K562 treated with DMSO at 1 percent for 12 hours (cell line): ENCODE data around the gene NXF2. TPM values are rescaled to one million over a fixed set of nuclear protein-coding genes. Genes with fewer than 3 reads are reported as not detected.

Experiments
- total RNA-seq: library from RNA; unstranded; fragments of 300-600 nt; gene quantifications from 2 replicates; pipeline ENCODE4 v1.2.3, GENCODE V29; 2022; ENCODE audit not compliant: insufficient read depth

The NXF2 gene, protein sequence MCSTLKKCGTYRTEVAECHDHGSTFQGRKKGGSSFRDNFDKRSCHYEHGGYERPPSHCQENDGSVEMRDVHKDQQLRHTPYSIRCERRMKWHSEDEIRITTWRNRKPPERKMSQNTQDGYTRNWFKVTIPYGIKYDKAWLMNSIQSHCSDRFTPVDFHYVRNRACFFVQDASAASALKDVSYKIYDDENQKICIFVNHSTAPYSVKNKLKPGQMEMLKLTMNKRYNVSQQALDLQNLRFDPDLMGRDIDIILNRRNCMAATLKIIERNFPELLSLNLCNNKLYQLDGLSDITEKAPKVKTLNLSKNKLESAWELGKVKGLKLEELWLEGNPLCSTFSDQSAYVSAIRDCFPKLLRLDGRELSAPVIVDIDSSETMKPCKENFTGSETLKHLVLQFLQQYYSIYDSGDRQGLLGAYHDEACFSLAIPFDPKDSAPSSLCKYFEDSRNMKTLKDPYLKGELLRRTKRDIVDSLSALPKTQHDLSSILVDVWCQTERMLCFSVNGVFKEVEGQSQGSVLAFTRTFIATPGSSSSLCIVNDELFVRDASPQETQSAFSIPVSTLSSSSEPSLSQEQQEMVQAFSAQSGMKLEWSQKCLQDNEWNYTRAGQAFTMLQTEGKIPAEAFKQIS
- 9.1 TPM in 1 of 2 replicates, not detected in the other for total RNA-seq

DNA sequence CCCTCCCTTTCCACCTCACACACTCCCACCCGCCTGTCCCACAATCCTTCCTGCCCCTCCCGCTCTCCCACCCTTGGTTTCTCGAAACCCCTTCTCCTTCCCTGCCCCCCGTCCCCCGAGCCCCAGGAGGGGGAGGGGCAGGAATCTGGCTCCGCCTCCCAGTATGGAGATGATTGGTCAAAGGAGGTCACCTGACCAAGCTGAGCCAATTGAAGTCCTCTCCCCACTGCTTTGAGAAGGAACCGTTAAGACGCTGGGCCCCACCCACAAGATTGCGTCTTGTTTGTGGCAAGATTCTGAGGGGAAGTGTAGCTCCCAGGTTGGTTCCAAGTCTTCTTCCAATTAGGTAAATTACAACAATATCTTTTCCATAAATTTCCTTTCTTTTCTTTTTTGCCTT is at the start of gene NXF2:
Gene NXF2, plus strand, starts transcription at position 275 of the 400 bp plus-strand sequence. CDS start 59,912 bp downstream, outside the sequence.

DNA sequence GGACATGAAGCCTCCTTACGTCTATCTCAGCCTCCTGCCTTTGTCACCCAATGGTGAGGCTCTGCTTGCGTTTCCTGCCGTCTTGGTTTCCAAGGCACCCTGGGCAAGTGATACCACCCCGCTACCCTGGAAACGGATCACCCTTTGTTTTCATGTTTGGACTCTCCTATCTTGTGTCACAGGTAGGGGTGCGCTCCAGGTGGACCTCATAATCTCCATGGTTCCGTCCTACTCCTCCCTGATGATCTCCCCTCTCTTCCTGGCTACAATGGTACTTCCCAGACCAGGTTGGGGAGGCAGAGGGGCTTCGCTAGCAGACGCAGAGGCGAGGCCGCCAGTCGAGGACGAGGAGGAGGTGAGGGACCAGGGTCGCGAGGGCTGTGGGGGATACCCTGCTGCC is 32.0 kb upstream of the NXF2 start, which contains the start of gene TCP11X1:
Gene TCP11X1, plus strand, starts transcription at position 316 of the 400 bp plus-strand sequence.

Other genes with a start within 250 kb of the NXF2 start
- not detected in 2 replicates for gene TCEAL2, start 121.5 kb upstream of the NXF2 start, total RNA-seq
- not detected in 2 replicates for gene TCEAL6, start 104.7 kb upstream of the NXF2 start, total RNA-seq
- gene BEX5, start 91.2 kb upstream of the NXF2 start, total RNA-seq, result 5.1 and 5.6 TPM in 2 replicates
- gene TCP11X1, start 31.9 kb upstream of the NXF2 start, total RNA-seq, result not detected in 2 replicates
- 20.2 and 25.3 TPM in 2 replicates for gene NXF2B, start 192.8 kb downstream of the NXF2 start, total RNA-seq
- gene TCP11X2, start 224.6 kb downstream of the NXF2 start, total RNA-seq, result not detected in 2 replicates